Lower lobe of right lung (tissue), 2 donors: ENCODE measurements around the gene C6orf47. TPM values are rescaled to one million over a fixed set of nuclear protein-coding genes. Genes with fewer than 3 reads are reported as not detected.

Source experiments
- ATAC-seq, 2 donors: fragments of 200-7000 bp; cut with Tn5 transposase; one replicate each; pipeline ENCODE4 v1.9.1; 2020 to 2022; ENCODE audit warnings: mild to moderate bottlenecking in 2 of 2, moderate library complexity in 2 of 2
- DNase-seq: peaks from one replicate; pipeline ENCODE4 v3.0.0-alpha.2; 2020
- H3K27ac ChIP-seq: fragments of 200-600 bp; one replicate; pipeline ENCODE4 v1.8.0; 2022
- H3K27me3 ChIP-seq: fragments of 200-600 bp; one replicate; pipeline ENCODE4 v1.8.0; 2022; ENCODE audit warnings: low read depth
- H3K36me3 ChIP-seq: fragments of 200-600 bp; one replicate; pipeline ENCODE4 v1.8.0; 2022; ENCODE audit warnings: mild to moderate bottlenecking
- H3K4me1 ChIP-seq: fragments of 200-600 bp; one replicate; pipeline ENCODE4 v1.8.0; 2022
- H3K4me3 ChIP-seq: fragments of 200-600 bp; one replicate; pipeline ENCODE4 v1.8.0; 2022; ENCODE audit warnings: mild to moderate bottlenecking
- H3K9me3 ChIP-seq: fragments of 200-600 bp; one replicate; pipeline ENCODE4 v1.8.0; 2022
- CTCF ChIP-seq: fragments of 200-600 bp; IDR thresholded peaks from one replicate; pipeline ENCODE4 v1.8.0; 2022; ENCODE audit warnings: antibody characterized with exemption, mild to moderate bottlenecking
- intact Hi-C: fragments of 100-400 bp; cut with DNase I; formaldehyde crosslinking; loops from one replicate; pipeline ENCODE4 v1.11.0; 2022
- total RNA-seq: library from RNA; stranded (reverse); fragmentation: NEBNext Ultra II Directional; extraction: Animal tissue kit (Norgen Biotek cat#: 25700); gene quantifications from one replicate; pipeline ENCODE4 v1.2.1, GENCODE V29; 2021
- donor health status: DM: no; HTN: yes; CAD: no; lungs with severe emphysema.

The C6orf47 gene
- total RNA-seq, 1 donor from 2014 or later = 24.7 TPM

GRCh38 chr6:31629014-31629413, 31.6 kb downstream of the C6orf47 start:
- TF ChIP-seq CTCF = no peak
- no peak for ATAC-seq
- Histone ChIP-seq H3K36me3 (peaks cover 100% of the 10 kb centered on the region), H3K4me3 (no peak overlapping the region), H3K9me3 (no peaks in the 10 kb centered on the region), H3K27ac (no peak overlapping the region), H3K27me3 (no peaks in the 10 kb centered on the region), H3K4me1 (no peaks in the 10 kb centered on the region)
- no peak for DNase-seq
- intact Hi-C loops = no loop called here

GRCh38 chr6:31627690-31628287, 32.8 kb downstream of the C6orf47 start:
- H3K27ac ChIP-seq = no peak overlapping the region
- no peak for DNase-seq
- H3K4me1 ChIP-seq = peaks cover under 1% of the 10 kb centered on the region
- no peak overlapping the region for H3K4me3 ChIP-seq
- H3K36me3 ChIP-seq = peaks cover 100% of the 10 kb centered on the region
- no peaks in the 10 kb centered on the region for H3K9me3 ChIP-seq
- no peak for TF ChIP-seq CTCF
- intact Hi-C loops = no loop called here
- ATAC-seq = no peak
- no peaks in the 10 kb centered on the region for H3K27me3 ChIP-seq

GRCh38 chr6:31626952-31627351, 33.6 kb downstream of the C6orf47 start:
- intact Hi-C loops = no loop called here
- H3K27me3 ChIP-seq = no peaks in the 10 kb centered on the region
- no peak for DNase-seq

GRCh38 chr6:31624070-31624469, 36.5 kb downstream of the C6orf47 start:
- Histone ChIP-seq H3K9me3 (no peaks in the 10 kb centered on the region), H3K27ac (no peak overlapping the region), H3K4me3 (no peak overlapping the region), H3K36me3 (peaks cover 69% of the 10 kb centered on the region), H3K4me1 (peaks cover 22% of the 10 kb centered on the region), H3K27me3 (no peaks in the 10 kb centered on the region)
- TF ChIP-seq CTCF = no peak
- intact Hi-C loops = no loop called here
- ATAC-seq (no peak), DNase-seq (no peak)

More at GRCh38 chr6:31626952-31627351, 33.6 kb downstream of the C6orf47 start:
- Histone ChIP-seq H3K4me1 (peaks cover 9% of the 10 kb centered on the region), H3K36me3 (peaks cover 97% of the 10 kb centered on the region), H3K27ac (no peak overlapping the region), H3K9me3 (no peaks in the 10 kb centered on the region), H3K4me3 (no peak overlapping the region)
- no peak for ATAC-seq
- no peak for TF ChIP-seq CTCF

GRCh38 chr6:31622684-31623091, 37.9 kb downstream of the C6orf47 start:
- no peak overlapping the region for H3K4me3 ChIP-seq
- no peaks in the 10 kb centered on the region for H3K27me3 ChIP-seq
- DNase-seq (peak; percentile 66), ATAC-seq (no peak)
- TF ChIP-seq CTCF = no peak
- H3K9me3 ChIP-seq = no peaks in the 10 kb centered on the region
- peak overlapping the region; percentile 97 for H3K27ac ChIP-seq
- H3K36me3 ChIP-seq = peaks cover 55% of the 10 kb centered on the region
- intact Hi-C loops = no loop called here
- H3K4me1 ChIP-seq = peaks cover 22% of the 10 kb centered on the region
